GM06990 (cell line): ENCODE measurements around the gene GCNT4.

Experiments used
- DNase-seq: peaks from one replicate; pipeline ENCODE4 v3.0.0-alpha.2; 2011; ENCODE audit not compliant: insufficient read length; ENCODE audit errors: extremely low read depth
- H3K27me3 ChIP-seq: replicated peaks from 2 replicates; pipeline ENCODE4 v1.6.0; 2011; ENCODE audit warnings: low read length; ENCODE audit not compliant: control insufficient read depth, insufficient read depth
- H3K36me3 ChIP-seq: 2 replicates; pipeline ENCODE4 v1.5.1; 2011; ENCODE audit warnings: low read length; ENCODE audit not compliant: control insufficient read depth, insufficient read depth
- H3K4me3 ChIP-seq: replicated peaks from 2 replicates; pipeline ENCODE4 v1.5.1; 2011; ENCODE audit warnings: low read depth, mild to moderate bottlenecking, control low read depth, low read length
- CTCF ChIP-seq: IDR thresholded peaks from 2 replicates; pipeline ENCODE4 v1.5.1; 2011; ENCODE audit warnings: low read length, control low read depth, mild to moderate bottlenecking, inconsistent platforms; ENCODE audit not compliant: insufficient read depth, poor library complexity, severe bottlenecking

The GCNT4 gene

GRCh38 chr5:75044406-75044805 lies 8.0 kb downstream of the GCNT4 start:
- no peak for DNase-seq
- H3K27me3 ChIP-seq: no peaks in the 10 kb centered on the region; the same call in 1 of the 2 replicates
- no peak overlapping the region for H3K4me3 ChIP-seq
- no peaks in the 10 kb centered on the region for H3K36me3 ChIP-seq
- TF ChIP-seq CTCF: no peak

- Histone ChIP-seq H3K4me3 (no peak overlapping the region), H3K27me3 (no peaks in the 10 kb centered on the region; the same call in 1 of the 2 replicates), H3K36me3 (no peaks in the 10 kb centered on the region)
- DNase-seq: no peak
- no peak for TF ChIP-seq CTCF
Observed at GRCh38 chr5:75043633-75044264, 8.6 kb downstream of the GCNT4 start.

GRCh38 chr5:75042522-75042921 lies 9.8 kb downstream of the GCNT4 start:
- no peak for TF ChIP-seq CTCF
- Histone ChIP-seq H3K27me3 (no peaks in the 10 kb centered on the region; the same call in 1 of the 2 replicates), H3K36me3 (no peaks in the 10 kb centered on the region), H3K4me3 (no peak overlapping the region)
- DNase-seq: no peak

GRCh38 chr5:75040973-75041372 lies 11.4 kb downstream of the GCNT4 start:
- no peak for TF ChIP-seq CTCF
- H3K4me3 ChIP-seq: no peak overlapping the region
- no peaks in the 10 kb centered on the region; the same call in 1 of the 2 replicates for H3K27me3 ChIP-seq
- no peaks in the 10 kb centered on the region for H3K36me3 ChIP-seq
- no peak for DNase-seq

- no peak for TF ChIP-seq CTCF
- H3K36me3 ChIP-seq: no peaks in the 10 kb centered on the region
- DNase-seq: no peak
- H3K4me3 ChIP-seq: no peak overlapping the region
- no peaks in the 10 kb centered on the region; the same call in none of the 2 replicates for H3K27me3 ChIP-seq
Observed at GRCh38 chr5:75037106-75037505, 15.3 kb downstream of the GCNT4 start.
